IMR-90 (cell line): ENCODE data around the gene NMNAT3. TPM values are rescaled to one million over a fixed set of nuclear protein-coding genes. Genes with fewer than 3 reads are reported as not detected.

ENCODE experiments used
- ATAC-seq: fragments of 200-7000 bp; cut with Tn5 transposase; 2 replicates; pipeline ENCODE4 v1.9.1; 2020; ENCODE audit warnings: low read depth, mild to moderate bottlenecking, moderate library complexity
- BruUV-seq: library from RNA; stranded (reverse); fragments of 400-500 nt; replicated peaks from 2 replicates; lab custom pipeline; 2021; lab: Mats Ljungman, UMichigan
- CTCF ChIA-PET: fragments of 300-600 bp; formaldehyde crosslinking; extraction: SDS; loops from one replicate; lab custom pipeline; 2021; ENCODE audit warnings: antibody characterized with exemption; lab: Yijun Ruan, JAX
- POLR2A ChIA-PET: fragments of 300-600 bp; sonication (Branson Sonifier 250); formaldehyde crosslinking; loops from one replicate; lab custom pipeline; 2022; ENCODE audit warnings: antibody characterized with exemption; ENCODE audit not compliant: unreplicated experiment; lab: Charles Lee
- DNase-seq: peaks from one replicate; pipeline ENCODE4 v3.0.0; 2013
- H2AFZ ChIP-seq: replicated peaks from 2 replicates; pipeline ENCODE3; 2013; ENCODE audit warnings: low read length, mild to moderate bottlenecking; ENCODE audit not compliant: poor library complexity
- H2AK5ac ChIP-seq: 2 replicates; pipeline ENCODE4 v1.6.1; 2013; ENCODE audit warnings: low read depth, low read length, inconsistent platforms
- H2AK9ac ChIP-seq: replicated peaks from 2 replicates; pipeline ENCODE3; 2013; ENCODE audit warnings: mild to moderate bottlenecking, low read depth, low read length, moderate library complexity; ENCODE audit not compliant: poor library complexity
- H2BK120ac ChIP-seq: 2 replicates; pipeline ENCODE4 v1.6.1; 2013; ENCODE audit warnings: low read depth, low read length, inconsistent platforms
- H2BK15ac ChIP-seq: 3 replicates; pipeline ENCODE4 v1.6.1; 2013; ENCODE audit warnings: low read depth, low read length, inconsistent platforms
- H2BK20ac ChIP-seq: 2 replicates; pipeline ENCODE4 v1.6.1; 2013; ENCODE audit warnings: low read depth, mild to moderate bottlenecking, inconsistent platforms, low read length, moderate library complexity
- H2BK5ac ChIP-seq: 2 replicates; pipeline ENCODE4 v1.6.1; 2013; ENCODE audit warnings: mild to moderate bottlenecking, low read depth, low read length, inconsistent platforms; ENCODE audit not compliant: poor library complexity, severe bottlenecking
- H3K14ac ChIP-seq: replicated peaks from 2 replicates; pipeline ENCODE4 v1.6.1; 2013; ENCODE audit warnings: low read depth, low read length, inconsistent platforms
- H3K18ac ChIP-seq: 2 replicates; pipeline ENCODE4 v1.6.1; 2013; ENCODE audit warnings: low read depth, low read length, control low read depth
- H3K23ac ChIP-seq: 2 replicates; pipeline ENCODE4 v1.6.1; 2013; ENCODE audit warnings: low read depth, low read length, inconsistent platforms
- H3K27ac ChIP-seq: 2 replicates; pipeline ENCODE4 v1.5.1; 2013; ENCODE audit warnings: mild to moderate bottlenecking, control low read depth, low read length; ENCODE audit not compliant: insufficient read depth
- H3K27me3 ChIP-seq: 2 replicates; pipeline ENCODE4 v1.6.1; 2013; ENCODE audit warnings: low read length; ENCODE audit not compliant: control insufficient read depth, insufficient read depth
- H3K36me3 ChIP-seq: 2 replicates; pipeline ENCODE4 v1.6.1; 2013; ENCODE audit warnings: low read length, mixed read lengths; ENCODE audit not compliant: control insufficient read depth, insufficient read depth
- H3K4ac ChIP-seq: 2 replicates; pipeline ENCODE4 v1.6.1; 2013; ENCODE audit warnings: low read depth, low read length, inconsistent platforms
- H3K4me1 ChIP-seq: 2 replicates; pipeline ENCODE4 v1.6.1; 2013; ENCODE audit warnings: low read length, mixed read lengths; ENCODE audit not compliant: control insufficient read depth, insufficient read depth
- H3K4me2 ChIP-seq: 2 replicates; pipeline ENCODE4 v1.6.1; 2013; ENCODE audit warnings: low read depth, mild to moderate bottlenecking, control low read depth, low read length, moderate library complexity
- H3K4me3 ChIP-seq: 2 replicates; pipeline ENCODE4 v1.5.1; 2013; ENCODE audit warnings: low read depth, mild to moderate bottlenecking, control low read depth, low read length, moderate library complexity; ENCODE audit not compliant: insufficient read depth
- H3K56ac ChIP-seq: 2 replicates; pipeline ENCODE4 v1.6.1; 2013; ENCODE audit warnings: low read length, inconsistent platforms; ENCODE audit not compliant: insufficient read depth; ENCODE audit errors: extremely low read depth
- H3K79me1 ChIP-seq, 2 experiments: 2 replicates each; pipeline ENCODE4 v1.6.1; 2013; ENCODE audit warnings: low read length in 2 of 2, inconsistent platforms in 1 of 2, low read depth in 1 of 2
- H3K9ac ChIP-seq: 2 replicates; pipeline ENCODE4 v1.6.1; 2013; ENCODE audit warnings: low read depth, low read length, control low read depth
- H3K9me1 ChIP-seq: 2 replicates; pipeline ENCODE4 v1.6.1; 2013; ENCODE audit warnings: low read length, inconsistent platforms; ENCODE audit not compliant: insufficient read depth
- H3K9me3 ChIP-seq: 2 replicates; pipeline ENCODE4 v1.6.1; 2013; ENCODE audit warnings: low read length; ENCODE audit not compliant: control insufficient read depth, insufficient read depth
- H4K20me1 ChIP-seq: 2 replicates; pipeline ENCODE4 v1.6.1; 2013; ENCODE audit warnings: low read length, inconsistent platforms; ENCODE audit not compliant: insufficient read depth
- H4K5ac ChIP-seq: 2 replicates; pipeline ENCODE4 v1.6.1; 2013; ENCODE audit warnings: mild to moderate bottlenecking, low read depth, low read length, control low read depth
- H4K8ac ChIP-seq, 2 experiments: 2 replicates each; pipeline ENCODE4 v1.6.1; 2013; ENCODE audit warnings: low read depth in 2 of 2, low read length in 2 of 2, control low read depth in 1 of 2, inconsistent platforms in 1 of 2
- H4K91ac ChIP-seq: 2 replicates; pipeline ENCODE4 v1.6.1; 2013; ENCODE audit warnings: low read depth, low read length, inconsistent platforms; ENCODE audit not compliant: insufficient read depth
- BHLHE40 ChIP-seq: fragments of 150-350 bp; IDR thresholded peaks from 2 replicates; pipeline ENCODE4 v1.6.1; 2016; ENCODE audit warnings: mild to moderate bottlenecking, low read depth, low read length
- CEBPB ChIP-seq: IDR thresholded peaks from 2 replicates; pipeline ENCODE4 v1.6.1; 2012; ENCODE audit warnings: low read depth, low read length, improper control_type of control experiment
- CHD1 ChIP-seq: IDR thresholded peaks from 2 replicates; pipeline ENCODE4 v1.6.1; 2012; ENCODE audit warnings: low read depth, low read length, improper control_type of control experiment
- FOS ChIP-seq: fragments of 150-350 bp; IDR thresholded peaks from 2 replicates; pipeline ENCODE4 v1.6.1; 2016; ENCODE audit warnings: low read depth, low read length
- MAFK ChIP-seq: IDR thresholded peaks from 2 replicates; pipeline ENCODE4 v1.6.1; 2012; ENCODE audit warnings: low read depth, low read length, improper control_type of control experiment
- MAZ ChIP-seq: IDR thresholded peaks from 2 replicates; pipeline ENCODE4 v1.6.1; 2012; ENCODE audit warnings: low read depth, mild to moderate bottlenecking, low read length, improper control_type of control experiment, moderate library complexity, borderline replicate concordance
- POLR2A ChIP-seq: IDR thresholded peaks from 2 replicates; pipeline ENCODE4 v1.6.1; 2012; ENCODE audit warnings: mild to moderate bottlenecking, low read depth, low read length
- RAD21 ChIP-seq: IDR thresholded peaks from 2 replicates; pipeline ENCODE4 v1.6.1; 2012; ENCODE audit warnings: low read length, improper control_type of control experiment
- RFX5 ChIP-seq: IDR thresholded peaks from 2 replicates; pipeline ENCODE4 v1.8.0; 2012; ENCODE audit warnings: low read depth, mild to moderate bottlenecking, low read length, moderate library complexity
- SMC3 ChIP-seq: fragments of 150-350 bp; IDR thresholded peaks from 2 replicates; pipeline ENCODE4 v1.6.1; 2016; ENCODE audit warnings: low read depth, mild to moderate bottlenecking, antibody characterized with exemption, low read length, moderate library complexity
- WGBS, 2 experiments: methylation state at CpG; one replicate each; pipeline versions ENCODE4 v1.1.5 to v1.1.7; 2013; ENCODE audit warnings: missing lambda C conversion rate in 2 of 2; ENCODE audit not compliant: insufficient read length in 1 of 2; ENCODE audit errors: extremely low coverage in 2 of 2; 5-methylcytosine and 5-hydroxymethylcytosine counted together
- dilution Hi-C: fragments of 300-500 bp; cut with HindIII; formaldehyde crosslinking; loops from one replicate; pipeline ENCODE4 v1.14.3; 2018; ENCODE audit warnings: low sequenced_read_pairs; ENCODE audit not compliant: unreplicated experiment
- in situ Hi-C: fragments of 300-500 bp; cut with MboI; formaldehyde crosslinking; loops from 3 replicates; pipeline ENCODE4 v1.14.3; 2019; ENCODE audit warnings: low sequenced_read_pairs, inconsistent platforms, mixed read lengths
- intact Hi-C: fragments of 100-400 bp; cut with micrococcal nuclease; formaldehyde crosslinking; loops from 2 replicates; pipeline ENCODE4 v1.10.0; 2022
- polyA plus RNA-seq, 3 experiments: library from polyadenylated mRNA; depleted of rRNA; stranded (reverse); fragments of >200 nt; gene quantifications; 2 replicates each; pipeline ENCODE4 v1.2.3, GENCODE V29; 2012; ENCODE audit warnings: low replicate concordance in 1 of 3
- total RNA-seq: library from RNA; depleted of rRNA; stranded (reverse); fragments of >200 nt; gene quantifications from 2 replicates; pipeline ENCODE4 v1.2.3, GENCODE V29; 2012
- TF ChIP-seq, protein P1 (sequence below): fragments of 150-350 bp; IDR thresholded peaks from 2 replicates; pipeline ENCODE4 v1.6.1; 2016; ENCODE audit warnings: low read depth, mild to moderate bottlenecking, low read length, moderate library complexity, borderline replicate concordance
- TF ChIP-seq, protein P2 (sequence below): conservative IDR thresholded peaks from 2 replicates; pipeline ENCODE4 v1.5.1; 2012; ENCODE audit warnings: mild to moderate bottlenecking, low read depth, low read length, improper control_type of control experiment
- TF ChIP-seq, protein P3 (sequence below): fragments of 150-350 bp; IDR thresholded peaks from 2 replicates; pipeline ENCODE4 v1.6.1; 2017; ENCODE audit warnings: mild to moderate bottlenecking, antibody characterized with exemption, low read length, low read depth

Gene NMNAT3
- total and polyA plus RNA-seq, 2 of the 4 experiments (the other 2 are of a cell fraction), result 0.12 to 0.36 TPM

DNA sequence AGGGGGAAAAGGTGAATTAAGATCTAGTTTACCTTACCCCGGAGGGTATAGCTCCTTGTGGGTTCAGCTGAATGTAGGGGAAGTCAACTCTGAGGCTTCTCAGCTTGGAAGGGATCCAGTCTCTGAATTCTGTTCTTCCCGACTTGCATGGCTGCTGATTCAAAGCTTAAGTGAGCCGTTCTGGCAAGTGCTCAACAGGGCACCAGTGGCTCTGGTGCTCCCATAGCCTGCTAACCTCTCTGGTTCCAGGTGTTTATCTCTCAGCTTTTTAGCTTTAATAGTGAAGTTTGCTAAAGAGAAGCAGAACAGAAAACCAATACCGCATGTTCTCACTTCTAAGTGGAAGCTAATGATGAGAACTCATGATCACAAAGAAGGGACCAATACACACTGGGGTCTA, 92.0 kb downstream of the NMNAT3 start:
- H3K4me3 ChIP-seq, result no peak overlapping the region
- no peaks in the 10 kb centered on the region for H3K27me3 ChIP-seq
- WGBS, 2 experiments, result 58% methylated on average over 2 of the region's 4 CpGs; no CpG with 5 or more reads in 1 of the 2 experiments
- H3K79me1 ChIP-seq, result no peaks in the 10 kb centered on the region
- no peak overlapping the region for H4K91ac ChIP-seq
- no peak overlapping the region for H3K23ac ChIP-seq
- H2AK5ac ChIP-seq, result no peak overlapping the region
- H2BK5ac ChIP-seq, result no peak overlapping the region
- H3K18ac ChIP-seq, result no peak overlapping the region
- DNase-seq (no peak), ATAC-seq (no peak)
- CTCF ChIA-PET, result no interaction called here
- no peaks in the 10 kb centered on the region for H3K36me3 ChIP-seq
- TF ChIP-seq SMC3 (no peak), CHD1 (no peak), RAD21 (no peak), POLR2A (no peak), FOS (no peak), MAZ (no peak), CEBPB (no peak), BHLHE40 (no peak), RFX5 (no peak), MAFK (no peak)
- TF ChIP-seq, protein P1, sequence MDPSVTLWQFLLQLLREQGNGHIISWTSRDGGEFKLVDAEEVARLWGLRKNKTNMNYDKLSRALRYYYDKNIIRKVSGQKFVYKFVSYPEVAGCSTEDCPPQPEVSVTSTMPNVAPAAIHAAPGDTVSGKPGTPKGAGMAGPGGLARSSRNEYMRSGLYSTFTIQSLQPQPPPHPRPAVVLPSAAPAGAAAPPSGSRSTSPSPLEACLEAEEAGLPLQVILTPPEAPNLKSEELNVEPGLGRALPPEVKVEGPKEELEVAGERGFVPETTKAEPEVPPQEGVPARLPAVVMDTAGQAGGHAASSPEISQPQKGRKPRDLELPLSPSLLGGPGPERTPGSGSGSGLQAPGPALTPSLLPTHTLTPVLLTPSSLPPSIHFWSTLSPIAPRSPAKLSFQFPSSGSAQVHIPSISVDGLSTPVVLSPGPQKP, result no peak
- TF ChIP-seq, protein P2, sequence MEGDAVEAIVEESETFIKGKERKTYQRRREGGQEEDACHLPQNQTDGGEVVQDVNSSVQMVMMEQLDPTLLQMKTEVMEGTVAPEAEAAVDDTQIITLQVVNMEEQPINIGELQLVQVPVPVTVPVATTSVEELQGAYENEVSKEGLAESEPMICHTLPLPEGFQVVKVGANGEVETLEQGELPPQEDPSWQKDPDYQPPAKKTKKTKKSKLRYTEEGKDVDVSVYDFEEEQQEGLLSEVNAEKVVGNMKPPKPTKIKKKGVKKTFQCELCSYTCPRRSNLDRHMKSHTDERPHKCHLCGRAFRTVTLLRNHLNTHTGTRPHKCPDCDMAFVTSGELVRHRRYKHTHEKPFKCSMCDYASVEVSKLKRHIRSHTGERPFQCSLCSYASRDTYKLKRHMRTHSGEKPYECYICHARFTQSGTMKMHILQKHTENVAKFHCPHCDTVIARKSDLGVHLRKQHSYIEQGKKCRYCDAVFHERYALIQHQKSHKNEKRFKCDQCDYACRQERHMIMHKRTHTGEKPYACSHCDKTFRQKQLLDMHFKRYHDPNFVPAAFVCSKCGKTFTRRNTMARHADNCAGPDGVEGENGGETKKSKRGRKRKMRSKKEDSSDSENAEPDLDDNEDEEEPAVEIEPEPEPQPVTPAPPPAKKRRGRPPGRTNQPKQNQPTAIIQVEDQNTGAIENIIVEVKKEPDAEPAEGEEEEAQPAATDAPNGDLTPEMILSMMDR, result no peak
- TF ChIP-seq, protein P3, sequence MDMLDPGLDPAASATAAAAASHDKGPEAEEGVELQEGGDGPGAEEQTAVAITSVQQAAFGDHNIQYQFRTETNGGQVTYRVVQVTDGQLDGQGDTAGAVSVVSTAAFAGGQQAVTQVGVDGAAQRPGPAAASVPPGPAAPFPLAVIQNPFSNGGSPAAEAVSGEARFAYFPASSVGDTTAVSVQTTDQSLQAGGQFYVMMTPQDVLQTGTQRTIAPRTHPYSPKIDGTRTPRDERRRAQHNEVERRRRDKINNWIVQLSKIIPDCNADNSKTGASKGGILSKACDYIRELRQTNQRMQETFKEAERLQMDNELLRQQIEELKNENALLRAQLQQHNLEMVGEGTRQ, result no peak
- no peak overlapping the region for H2BK20ac ChIP-seq
- no peak overlapping the region for H4K8ac ChIP-seq
- no peaks in the 10 kb centered on the region for H3K9me3 ChIP-seq
- H3K14ac ChIP-seq, result no peak overlapping the region
- H2AK9ac ChIP-seq, result no peak overlapping the region
- no peak overlapping the region for H3K4ac ChIP-seq
- intact Hi-C loops, result loop anchor here (10.0 kb wide), 1 partner anchor 1279 kb away; no protein-coding TSS in a partner anchor
- POLR2A ChIA-PET, result no interaction called here
- in situ Hi-C loops, result no loop called here
- no peak overlapping the region for H2BK120ac ChIP-seq
- H3K4me1 ChIP-seq, result no peaks in the 10 kb centered on the region
- no peak overlapping the region for H3K27ac ChIP-seq
- H2BK15ac ChIP-seq, result no peak overlapping the region
- H4K20me1 ChIP-seq, result no peaks in the 10 kb centered on the region
- H3K56ac ChIP-seq, result no peak overlapping the region
- no peak overlapping the region for H4K5ac ChIP-seq
- dilution Hi-C loops, result no loop called here
- no TSS peak for BruUV-seq
- no peak overlapping the region for H3K9ac ChIP-seq
- H3K9me1 ChIP-seq, result no peaks in the 10 kb centered on the region
- H2AFZ ChIP-seq, result no peak overlapping the region
- H3K4me2 ChIP-seq, result no peak overlapping the region
